Measurements from ENCODE around the gene MMP17.

DNA sequence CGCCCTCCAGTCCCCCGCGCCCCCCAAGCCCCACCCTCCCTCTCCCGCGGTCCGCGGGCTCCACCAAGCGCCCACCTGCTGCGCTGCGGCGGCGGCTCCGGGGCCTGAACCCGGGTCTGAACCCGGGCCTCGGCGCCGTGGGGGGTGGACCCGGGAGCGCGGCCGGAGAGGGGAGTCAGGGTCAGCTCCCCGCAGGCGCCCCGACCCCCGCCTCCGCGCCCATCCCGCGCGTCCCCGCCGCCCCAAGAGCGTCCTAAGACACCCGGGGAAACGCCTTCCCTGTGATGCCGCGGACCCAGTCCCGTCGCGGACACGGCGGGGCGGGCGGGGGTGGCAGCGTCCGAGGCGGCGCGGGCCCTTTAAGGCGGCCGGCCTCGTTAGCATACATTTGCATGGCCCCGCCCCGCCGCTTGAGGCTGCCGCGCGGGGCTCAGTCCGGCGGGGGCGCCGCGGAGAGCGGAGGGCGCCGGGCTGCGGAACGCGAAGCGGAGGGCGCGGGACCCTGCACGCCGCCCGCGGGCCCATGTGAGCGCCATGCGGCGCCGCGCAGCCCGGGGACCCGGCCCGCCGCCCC lies at the start of gene MMP17:
- TF ChIP-seq ZBTB33 (IDR thresholded peaks at IDR 0.05) (no peak), SP1 (IDR thresholded peaks at IDR 0.05) (no peak), GABPA (IDR thresholded peaks at IDR 0.05 in 1 of 2, conservative IDR thresholded peaks at IDR 0.05 in 1 of 2) (no peak), TAF1 (conservative IDR thresholded peaks at IDR 0.05) (no peak), YY1 (IDR thresholded peaks at IDR 0.05) (no peak), FOXA1 (IDR thresholded peaks at IDR 0.05) (no peak), JUND (IDR thresholded peaks at IDR 0.05) (no peak)
- TF ChIP-seq, protein P1, sequence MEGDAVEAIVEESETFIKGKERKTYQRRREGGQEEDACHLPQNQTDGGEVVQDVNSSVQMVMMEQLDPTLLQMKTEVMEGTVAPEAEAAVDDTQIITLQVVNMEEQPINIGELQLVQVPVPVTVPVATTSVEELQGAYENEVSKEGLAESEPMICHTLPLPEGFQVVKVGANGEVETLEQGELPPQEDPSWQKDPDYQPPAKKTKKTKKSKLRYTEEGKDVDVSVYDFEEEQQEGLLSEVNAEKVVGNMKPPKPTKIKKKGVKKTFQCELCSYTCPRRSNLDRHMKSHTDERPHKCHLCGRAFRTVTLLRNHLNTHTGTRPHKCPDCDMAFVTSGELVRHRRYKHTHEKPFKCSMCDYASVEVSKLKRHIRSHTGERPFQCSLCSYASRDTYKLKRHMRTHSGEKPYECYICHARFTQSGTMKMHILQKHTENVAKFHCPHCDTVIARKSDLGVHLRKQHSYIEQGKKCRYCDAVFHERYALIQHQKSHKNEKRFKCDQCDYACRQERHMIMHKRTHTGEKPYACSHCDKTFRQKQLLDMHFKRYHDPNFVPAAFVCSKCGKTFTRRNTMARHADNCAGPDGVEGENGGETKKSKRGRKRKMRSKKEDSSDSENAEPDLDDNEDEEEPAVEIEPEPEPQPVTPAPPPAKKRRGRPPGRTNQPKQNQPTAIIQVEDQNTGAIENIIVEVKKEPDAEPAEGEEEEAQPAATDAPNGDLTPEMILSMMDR (IDR thresholded peaks at IDR 0.05; ENCODE audit: low read depth, low read length, missing input control) = no peak
- TF ChIP-seq, protein P2, sequence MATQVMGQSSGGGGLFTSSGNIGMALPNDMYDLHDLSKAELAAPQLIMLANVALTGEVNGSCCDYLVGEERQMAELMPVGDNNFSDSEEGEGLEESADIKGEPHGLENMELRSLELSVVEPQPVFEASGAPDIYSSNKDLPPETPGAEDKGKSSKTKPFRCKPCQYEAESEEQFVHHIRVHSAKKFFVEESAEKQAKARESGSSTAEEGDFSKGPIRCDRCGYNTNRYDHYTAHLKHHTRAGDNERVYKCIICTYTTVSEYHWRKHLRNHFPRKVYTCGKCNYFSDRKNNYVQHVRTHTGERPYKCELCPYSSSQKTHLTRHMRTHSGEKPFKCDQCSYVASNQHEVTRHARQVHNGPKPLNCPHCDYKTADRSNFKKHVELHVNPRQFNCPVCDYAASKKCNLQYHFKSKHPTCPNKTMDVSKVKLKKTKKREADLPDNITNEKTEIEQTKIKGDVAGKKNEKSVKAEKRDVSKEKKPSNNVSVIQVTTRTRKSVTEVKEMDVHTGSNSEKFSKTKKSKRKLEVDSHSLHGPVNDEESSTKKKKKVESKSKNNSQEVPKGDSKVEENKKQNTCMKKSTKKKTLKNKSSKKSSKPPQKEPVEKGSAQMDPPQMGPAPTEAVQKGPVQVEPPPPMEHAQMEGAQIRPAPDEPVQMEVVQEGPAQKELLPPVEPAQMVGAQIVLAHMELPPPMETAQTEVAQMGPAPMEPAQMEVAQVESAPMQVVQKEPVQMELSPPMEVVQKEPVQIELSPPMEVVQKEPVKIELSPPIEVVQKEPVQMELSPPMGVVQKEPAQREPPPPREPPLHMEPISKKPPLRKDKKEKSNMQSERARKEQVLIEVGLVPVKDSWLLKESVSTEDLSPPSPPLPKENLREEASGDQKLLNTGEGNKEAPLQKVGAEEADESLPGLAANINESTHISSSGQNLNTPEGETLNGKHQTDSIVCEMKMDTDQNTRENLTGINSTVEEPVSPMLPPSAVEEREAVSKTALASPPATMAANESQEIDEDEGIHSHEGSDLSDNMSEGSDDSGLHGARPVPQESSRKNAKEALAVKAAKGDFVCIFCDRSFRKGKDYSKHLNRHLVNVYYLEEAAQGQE (IDR thresholded peaks at IDR 0.05) = no peak
- TF ChIP-seq, protein P3, sequence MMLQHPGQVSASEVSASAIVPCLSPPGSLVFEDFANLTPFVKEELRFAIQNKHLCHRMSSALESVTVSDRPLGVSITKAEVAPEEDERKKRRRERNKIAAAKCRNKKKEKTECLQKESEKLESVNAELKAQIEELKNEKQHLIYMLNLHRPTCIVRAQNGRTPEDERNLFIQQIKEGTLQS (IDR thresholded peaks at IDR 0.05) = no peak
